GM12891 (cell line): ENCODE results near the gene CASP8AP2.

Experiments
- POLR2A ChIP-seq: IDR thresholded peaks from 2 replicates; pipeline ENCODE4 v1.6.1; 2011; ENCODE audit warnings: low read depth, low read length, control low read depth
- POLR2AphosphoS5 ChIP-seq: IDR thresholded peaks from 2 replicates; pipeline ENCODE4 v1.6.1; 2011; ENCODE audit warnings: low read depth, low read length, control low read depth
- SPI1 ChIP-seq: IDR thresholded peaks from 2 replicates; pipeline ENCODE4 v1.6.1; 2011; ENCODE audit warnings: low read depth, low read length, control low read depth

GRCh38 chr6:89807581-89807980 is 22.1 kb upstream of the CASP8AP2 start:
- TF ChIP-seq POLR2A (no peak), SPI1 (no peak), POLR2AphosphoS5 (no peak)
